HCT116 (cell line): ENCODE measurements around the gene QRSL1. TPM values are rescaled to one million over a fixed set of nuclear protein-coding genes. Genes with fewer than 3 reads are reported as not detected.

Source experiments
- ATAC-seq: fragments of 200-7000 bp; cut with Tn5 transposase; 2 replicates; pipeline ENCODE4 v1.9.1; 2020; ENCODE audit warnings: mild to moderate bottlenecking, moderate library complexity
- BruUV-seq: library from RNA; stranded (reverse); fragments of 400-500 nt; replicated peaks from 2 replicates; lab custom pipeline; 2021; lab: Mats Ljungman, UMichigan
- CTCF ChIA-PET: fragments of 300-600 bp; sonication (Branson Sonifier 250); formaldehyde crosslinking; loops from one replicate; lab custom pipeline; 2021; ENCODE audit warnings: antibody characterized with exemption; lab: Charles Lee
- POLR2A ChIA-PET: fragments of 300-600, 350-600 bp; sonication (Branson Sonifier 250); formaldehyde crosslinking; loops from one replicate; lab custom pipeline; 2021; ENCODE audit warnings: antibody characterized with exemption; lab: Charles Lee
- RAD21 ChIA-PET, 2 experiments: fragments of 300-600 bp; sonication (Branson Sonifier 250); formaldehyde crosslinking; loops; one replicate each; lab custom pipeline; 2023; ENCODE audit warnings: low total read pairs in 2 of 2; ENCODE audit not compliant: uncharacterized antibody in 2 of 2, unreplicated experiment in 2 of 2, low non-redundant PET in 1 of 2; lab: Charles Lee
- DNase-seq: peaks from one replicate; pipeline ENCODE4 v3.0.0-alpha.2; 2010; ENCODE audit warnings: low read depth, low spot score
- H2AFZ ChIP-seq: fragments of 200-600 bp; shearing (Covaris generic), sonication (generic); 2 replicates; pipeline ENCODE4 v1.6.1; 2017; ENCODE audit warnings: low read depth, mixed run types, mixed read lengths, antibody characterized with exemption, low read length; ENCODE audit not compliant: poor library complexity, severe bottlenecking
- H3K27ac ChIP-seq: 2 replicates; pipeline ENCODE4 v1.5.1; 2012; ENCODE audit warnings: low read depth, low read length
- H3K27me3 ChIP-seq: fragments of 200-600 bp; sonication (generic); 2 replicates; pipeline ENCODE4 v1.6.1; 2016; ENCODE audit warnings: mixed run types, low read length, mixed read lengths; ENCODE audit not compliant: insufficient read depth
- H3K36me3 ChIP-seq, 2 experiments: fragments of 200-500 bp in 1 of 2; fragments of 200-600 bp in 1 of 2; sonication (Bioruptor generic) in 1 of 2; sonication (generic) in 1 of 2; 2 replicates each; pipeline versions ENCODE4 v1.5.1 to v1.6.1; 2014 to 2016; ENCODE audit warnings: low read length in 2 of 2, inconsistent platforms in 1 of 2, mixed read lengths in 1 of 2, mixed run types in 1 of 2; ENCODE audit not compliant: insufficient read depth in 2 of 2, control insufficient read depth in 1 of 2
- H3K4me1 ChIP-seq, 2 experiments: fragments of 200-600 bp in 1 of 2; sonication (generic) in 1 of 2; 2 replicates each; pipeline versions ENCODE4 v1.5.1 to v1.6.1; 2012 to 2017; ENCODE audit warnings: low read length in 2 of 2, inconsistent platforms in 1 of 2, mild to moderate bottlenecking in 1 of 2, mixed read lengths in 1 of 2, mixed run types in 1 of 2, moderate library complexity in 1 of 2; ENCODE audit not compliant: insufficient read depth in 2 of 2, control insufficient read depth in 1 of 2
- H3K4me2 ChIP-seq: fragments of 200-600 bp; sonication (generic); 2 replicates; pipeline ENCODE4 v1.6.1; 2017; ENCODE audit warnings: mixed run types, low read length, mixed read lengths
- H3K4me3 ChIP-seq, 2 experiments: fragments of 200-600 bp in 1 of 2; sonication (generic) in 1 of 2; replicated peaks in 1 of 2; 2 replicates each; pipeline ENCODE4 v1.5.1; 2011 to 2016; ENCODE audit warnings: low read length in 2 of 2, control low read depth in 1 of 2, low read depth in 1 of 2, mild to moderate bottlenecking in 1 of 2, mixed read lengths in 1 of 2, mixed run types in 1 of 2
- H3K79me2 ChIP-seq: fragments of 200-600 bp; sonication (generic); 2 replicates; pipeline ENCODE4 v1.6.1; 2017; ENCODE audit warnings: mild to moderate bottlenecking, mixed run types, low read length, moderate library complexity, mixed read lengths; ENCODE audit not compliant: insufficient read depth
- H3K9ac ChIP-seq: fragments of 200-600 bp; sonication (generic); 2 replicates; pipeline ENCODE4 v1.6.1; 2016; ENCODE audit warnings: low read length, mixed read lengths
- H3K9me2 ChIP-seq: fragments of 200-600 bp; sonication (generic), shearing (Covaris generic); 2 replicates; pipeline ENCODE4 v1.6.1; 2017; ENCODE audit warnings: mixed run types, mild to moderate bottlenecking, moderate library complexity; ENCODE audit not compliant: insufficient read depth
- H3K9me3 ChIP-seq, 2 experiments: fragments of 200-500 bp in 1 of 2; fragments of 200-600 bp in 1 of 2; sonication (Bioruptor generic) in 1 of 2; sonication (generic) in 1 of 2; 2 replicates each; pipeline ENCODE4 v1.6.1; 2014 to 2017; ENCODE audit warnings: low read length in 2 of 2, mixed read lengths in 2 of 2, inconsistent platforms in 1 of 2, low read depth in 1 of 2, mild to moderate bottlenecking in 1 of 2, mixed run types in 1 of 2, moderate library complexity in 1 of 2; ENCODE audit not compliant: control insufficient read depth in 1 of 2, insufficient read depth in 1 of 2
- H4K20me1 ChIP-seq: fragments of 200-600 bp; sonication (generic), shearing (Covaris generic); 2 replicates; pipeline ENCODE4 v1.6.1; 2017; ENCODE audit warnings: mixed run types, mild to moderate bottlenecking, moderate library complexity; ENCODE audit not compliant: insufficient read depth
- ATF3 ChIP-seq: IDR thresholded peaks from 2 replicates; pipeline ENCODE4 v1.6.1; 2012
- CBX3 ChIP-seq: IDR thresholded peaks from 2 replicates; pipeline ENCODE4 v1.6.1; 2012; ENCODE audit warnings: low read depth
- CEBPB ChIP-seq: IDR thresholded peaks from 2 replicates; pipeline ENCODE4 v1.6.1; 2012; ENCODE audit warnings: low read depth
- CTCF ChIP-seq, 3 experiments: fragments of 200-600 bp in 1 of 3; sonication (generic) in 1 of 3; IDR thresholded peaks in 2 of 3; conservative IDR thresholded peaks in 1 of 3; 2 replicates each; pipeline ENCODE4 v1.5.1; 2012 to 2017; ENCODE audit warnings: low read depth in 2 of 3, low read length in 2 of 3, antibody characterized with exemption in 1 of 3, borderline replicate concordance in 1 of 3, control low read depth in 1 of 3, mild to moderate bottlenecking in 1 of 3, mixed read lengths in 1 of 3, mixed run types in 1 of 3, moderate library complexity in 1 of 3; ENCODE audit not compliant: insufficient read depth in 1 of 3
- ELF1 ChIP-seq: IDR thresholded peaks from 2 replicates; pipeline ENCODE4 v1.6.1; 2012; ENCODE audit warnings: low read depth, borderline replicate concordance
- EZH2 ChIP-seq: fragments of 200-600 bp; sonication (generic); IDR thresholded peaks from 2 replicates; pipeline ENCODE4 v1.6.1; 2017; ENCODE audit warnings: antibody characterized with exemption, mixed run types
- FOSL1 ChIP-seq: IDR thresholded peaks from 2 replicates; pipeline ENCODE4 v1.6.1; 2012; ENCODE audit warnings: low read depth
- JUND ChIP-seq: IDR thresholded peaks from 2 replicates; pipeline ENCODE4 v1.6.1; 2012
- POLR2A ChIP-seq: IDR thresholded peaks from 2 replicates; pipeline ENCODE4 v1.7.0; 2011; ENCODE audit warnings: borderline replicate concordance; ENCODE audit not compliant: insufficient read depth, insufficient read length; ENCODE audit errors: extremely low read depth
- RAD21 ChIP-seq: IDR thresholded peaks from 2 replicates; pipeline ENCODE4 v1.6.1; 2012; ENCODE audit warnings: low read depth, mild to moderate bottlenecking
- REST ChIP-seq: IDR thresholded peaks from 2 replicates; pipeline ENCODE4 v1.6.1; 2012; ENCODE audit warnings: low read depth
- SIN3A ChIP-seq: IDR thresholded peaks from 2 replicates; pipeline ENCODE4 v1.6.1; 2012; ENCODE audit warnings: low read depth
- SP1 ChIP-seq: IDR thresholded peaks from 2 replicates; pipeline ENCODE4 v1.6.1; 2012; ENCODE audit warnings: low read depth
- TCF7L2 ChIP-seq: IDR thresholded peaks from 2 replicates; pipeline ENCODE4 v1.7.0; 2011; ENCODE audit warnings: borderline replicate concordance, inconsistent platforms; ENCODE audit not compliant: insufficient read depth, insufficient read length; ENCODE audit errors: extremely low read depth
- YY1 ChIP-seq: IDR thresholded peaks from 2 replicates; pipeline ENCODE4 v1.6.1; 2011; ENCODE audit warnings: low read length, low read depth, moderate library complexity, mild to moderate bottlenecking; ENCODE audit not compliant: insufficient replicate concordance; ENCODE audit errors: extremely low read depth
- intact Hi-C: fragments of 100-400 bp; cut with micrococcal nuclease; formaldehyde crosslinking; loops from 2 replicates; pipeline ENCODE4 v1.10.0; 2022
- total RNA-seq: library from RNA; stranded (reverse); gene quantifications from one replicate; pipeline ENCODE4 v1.2.1, GENCODE V29; 2021; ENCODE audit not compliant: unreplicated experiment

Gene QRSL1
- total RNA-seq, 1 experiment from 2014 or later, result 16.0 TPM

GRCh38 chr6:106611030-106611429 is 18.3 kb upstream of the QRSL1 start:
- no peaks in the 10 kb centered on the region for H3K9me3 ChIP-seq
- H3K4me2 ChIP-seq, result no peak overlapping the region
- RAD21 ChIA-PET, result interaction anchor here in 1 of 2 experiments (1.0 kb wide), 1 partner anchor 276 kb away, joined by 3 read pairs; no protein-coding TSS in a partner anchor
- intact Hi-C loops, result no loop called here
- no peak overlapping the region for H3K27ac ChIP-seq
- no peaks in the 10 kb centered on the region for H3K9me2 ChIP-seq
- no peak overlapping the region for H3K4me3 ChIP-seq
- no TSS peak for BruUV-seq
- CTCF ChIA-PET, result interaction anchor here (1.4 kb wide), 1 partner anchor 369 kb away, joined by 3 read pairs; no protein-coding TSS in a partner anchor
- no peak overlapping the region for H3K9ac ChIP-seq
- no peak overlapping the region for H2AFZ ChIP-seq
- no peaks in the 10 kb centered on the region for H4K20me1 ChIP-seq
- no peak for ATAC-seq
- no peaks in the 10 kb centered on the region for H3K79me2 ChIP-seq
- DNase-seq, result no peak
- no peak for TF ChIP-seq SIN3A
- TF ChIP-seq CEBPB, result no peak
- TF ChIP-seq ATF3, result no peak
- no peak for TF ChIP-seq TCF7L2
- no peak for TF ChIP-seq JUND
- POLR2A ChIA-PET, result no interaction called here
- H3K4me1 ChIP-seq, result no peaks in the 10 kb centered on the region
- no peaks in the 10 kb centered on the region for H3K36me3 ChIP-seq
- H3K27me3 ChIP-seq, result no peaks in the 10 kb centered on the region

- H3K27me3 ChIP-seq, result no peaks in the 10 kb centered on the region
- DNase-seq, result no peak
- H2AFZ ChIP-seq, result no peak overlapping the region
- no peaks in the 10 kb centered on the region for H3K9me3 ChIP-seq
- POLR2A ChIA-PET, result no interaction called here
- ATAC-seq, result no peak
- RAD21 ChIA-PET, result no interaction called here
- no peak overlapping the region for H3K27ac ChIP-seq
- no peak overlapping the region for H3K9ac ChIP-seq
- intact Hi-C loops, result no loop called here
- H3K79me2 ChIP-seq, result no peaks in the 10 kb centered on the region
- no peaks in the 10 kb centered on the region for H3K36me3 ChIP-seq
- H3K4me2 ChIP-seq, result no peak overlapping the region
- CTCF ChIA-PET, result interaction anchor here (1.4 kb wide), 1 partner anchor 367 kb away, joined by 3 read pairs; no protein-coding TSS in a partner anchor
- H4K20me1 ChIP-seq, result no peaks in the 10 kb centered on the region
- H3K9me2 ChIP-seq, result no peaks in the 10 kb centered on the region
- BruUV-seq, result no TSS peak
- H3K4me3 ChIP-seq, result no peak overlapping the region
- no peaks in the 10 kb centered on the region for H3K4me1 ChIP-seq
- TF ChIP-seq FOSL1, result no peak
- TF ChIP-seq SP1, result no peak
- TF ChIP-seq ELF1, result no peak
- TF ChIP-seq CBX3, result no peak
- no peak for TF ChIP-seq JUND
- no peak for TF ChIP-seq SIN3A
- no peak for TF ChIP-seq EZH2
- TF ChIP-seq CTCF (IDR thresholded peaks at IDR 0.05 in 2 of 3, conservative IDR thresholded peaks at IDR 0.05 in 1 of 3; ENCODE audit: borderline replicate concordance in 1 of 3, insufficient read depth in 1 of 3, low read depth in 2 of 3, low read length in 2 of 3), result no peak
- TF ChIP-seq REST, result no peak
- no peak for TF ChIP-seq RAD21
- TF ChIP-seq POLR2A, result no peak
- TF ChIP-seq YY1, result no peak
Measured at GRCh38 chr6:106612671-106613416, 16.5 kb upstream of the QRSL1 start.
